Progenitor cell of endocrine pancreas (in vitro differentiated cells): ENCODE data around the gene TEK. TPM values are rescaled to one million over a fixed set of nuclear protein-coding genes. Genes with fewer than 3 reads are reported as not detected.

Source experiments
- DNase-seq: peaks from one replicate; pipeline ENCODE4 v3.0.0; 2021; ENCODE audit warnings: low spot score; ENCODE audit not compliant: unreplicated experiment
- H3K27ac Mint-ChIP-seq: 2 replicates; pipeline ENCODE4 v1.8.0; 2021; ENCODE audit warnings: mild to moderate bottlenecking, moderate library complexity, mixed read lengths
- H3K27me3 Mint-ChIP-seq: 2 replicates; pipeline ENCODE4 v1.8.0; 2021; ENCODE audit warnings: mixed read lengths
- H3K36me3 Mint-ChIP-seq: 2 replicates; pipeline ENCODE4 v1.8.0; 2022; ENCODE audit warnings: mixed read lengths; ENCODE audit not compliant: insufficient read depth
- H3K4me1 Mint-ChIP-seq: 2 replicates; pipeline ENCODE4 v1.8.0; 2021; ENCODE audit warnings: low read depth, mixed read lengths
- H3K4me3 Mint-ChIP-seq: 2 replicates; pipeline ENCODE4 v1.8.0; 2021; ENCODE audit warnings: low read depth, mild to moderate bottlenecking, moderate library complexity, mixed read lengths
- H3K9me3 Mint-ChIP-seq: 2 replicates; pipeline ENCODE4 v1.8.0; 2021; ENCODE audit warnings: low read depth, mixed read lengths
- total RNA-seq: library from RNA; stranded (reverse); gene quantifications from 2 replicates; pipeline ENCODE4 v1.2.1, GENCODE V29; 2021
- TF ChIP-seq, protein P1 (sequence below): fragments of 200-600 bp; sonication (generic); IDR thresholded peaks from one replicate; pipeline ENCODE4 v1.5.0; 2021; ENCODE audit warnings: antibody characterized with exemption, mild to moderate bottlenecking; ENCODE audit not compliant: unreplicated experiment

The TEK gene
- total RNA-seq, 1 donor from 2014 or later: not detected

DNA sequence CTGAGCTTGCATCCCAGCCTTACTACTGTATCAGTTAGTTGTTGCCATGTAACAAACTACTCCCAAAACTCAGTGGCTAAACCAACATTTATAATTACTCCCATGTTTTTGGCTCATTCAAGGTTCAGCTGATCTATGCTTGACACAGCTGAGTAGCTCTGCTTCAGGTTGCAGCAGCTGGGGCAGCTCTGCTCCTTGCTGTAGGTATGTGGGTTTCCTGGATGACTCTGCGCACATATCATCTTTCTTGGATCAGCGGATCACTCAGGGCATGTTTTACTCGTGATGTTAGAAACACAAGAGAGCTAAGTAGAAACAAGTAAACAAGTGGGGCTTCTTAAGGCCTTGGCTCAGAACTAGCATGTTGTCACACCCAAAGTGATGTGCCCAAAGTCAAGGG is 15.1 kb downstream of the TEK start:
- TF ChIP-seq, protein P1, sequence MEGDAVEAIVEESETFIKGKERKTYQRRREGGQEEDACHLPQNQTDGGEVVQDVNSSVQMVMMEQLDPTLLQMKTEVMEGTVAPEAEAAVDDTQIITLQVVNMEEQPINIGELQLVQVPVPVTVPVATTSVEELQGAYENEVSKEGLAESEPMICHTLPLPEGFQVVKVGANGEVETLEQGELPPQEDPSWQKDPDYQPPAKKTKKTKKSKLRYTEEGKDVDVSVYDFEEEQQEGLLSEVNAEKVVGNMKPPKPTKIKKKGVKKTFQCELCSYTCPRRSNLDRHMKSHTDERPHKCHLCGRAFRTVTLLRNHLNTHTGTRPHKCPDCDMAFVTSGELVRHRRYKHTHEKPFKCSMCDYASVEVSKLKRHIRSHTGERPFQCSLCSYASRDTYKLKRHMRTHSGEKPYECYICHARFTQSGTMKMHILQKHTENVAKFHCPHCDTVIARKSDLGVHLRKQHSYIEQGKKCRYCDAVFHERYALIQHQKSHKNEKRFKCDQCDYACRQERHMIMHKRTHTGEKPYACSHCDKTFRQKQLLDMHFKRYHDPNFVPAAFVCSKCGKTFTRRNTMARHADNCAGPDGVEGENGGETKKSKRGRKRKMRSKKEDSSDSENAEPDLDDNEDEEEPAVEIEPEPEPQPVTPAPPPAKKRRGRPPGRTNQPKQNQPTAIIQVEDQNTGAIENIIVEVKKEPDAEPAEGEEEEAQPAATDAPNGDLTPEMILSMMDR: no peak
- no peaks in the 10 kb centered on the region for H3K27me3 Mint-ChIP-seq
- H3K4me1 Mint-ChIP-seq: no peaks in the 10 kb centered on the region
- H3K9me3 Mint-ChIP-seq: no peaks in the 10 kb centered on the region
- H3K27ac Mint-ChIP-seq: no peak overlapping the region
- no peaks in the 10 kb centered on the region for H3K36me3 Mint-ChIP-seq
- DNase-seq: no peak
- no peak overlapping the region for H3K4me3 Mint-ChIP-seq

DNA sequence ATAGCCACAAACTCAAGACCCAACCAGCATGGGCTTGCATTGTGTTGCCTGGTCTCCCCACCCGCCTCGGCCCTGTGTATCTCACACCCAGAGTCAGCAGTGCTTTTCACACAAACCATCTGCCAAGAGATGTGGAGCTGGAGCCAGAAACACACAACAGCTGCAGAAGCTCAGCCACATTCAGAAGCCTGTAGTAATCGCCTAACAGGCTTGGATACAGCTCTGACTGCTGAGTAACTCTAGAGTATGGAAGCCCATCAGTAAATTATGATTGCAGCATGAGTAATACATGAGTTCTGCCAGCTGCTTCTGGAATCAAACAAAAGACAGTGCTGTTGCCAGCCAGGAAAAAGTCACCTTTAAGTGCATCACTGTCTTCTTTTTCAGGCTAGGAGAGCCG is 16.0 kb downstream of the TEK start:
- H3K4me3 Mint-ChIP-seq: no peak overlapping the region
- no peaks in the 10 kb centered on the region for H3K36me3 Mint-ChIP-seq
- no peaks in the 10 kb centered on the region for H3K4me1 Mint-ChIP-seq

DNA sequence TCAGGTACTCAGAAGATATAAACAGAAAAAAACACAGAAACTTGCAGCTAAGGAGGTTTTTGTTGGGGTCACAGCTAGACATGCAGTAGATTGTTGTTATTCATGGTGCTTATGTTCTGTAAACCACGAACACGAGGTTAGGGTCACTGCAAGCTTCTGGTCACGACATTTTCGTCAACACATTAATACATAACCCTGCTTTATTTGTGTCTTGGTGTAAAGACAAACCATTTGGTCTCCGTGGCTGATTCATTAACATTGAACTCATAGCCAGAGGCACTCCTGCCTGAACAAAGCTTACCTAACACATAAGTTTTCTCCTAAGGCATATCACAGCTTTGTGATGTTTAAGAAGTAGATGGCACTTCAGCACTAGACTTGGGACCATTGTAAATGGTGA is 16.9 kb downstream of the TEK start:
- no peak for DNase-seq
- no peaks in the 10 kb centered on the region for H3K27me3 Mint-ChIP-seq
- TF ChIP-seq, protein P1: no peak
- no peaks in the 10 kb centered on the region for H3K9me3 Mint-ChIP-seq
- H3K4me1 Mint-ChIP-seq: no peaks in the 10 kb centered on the region
- no peak overlapping the region for H3K27ac Mint-ChIP-seq
- no peak overlapping the region for H3K4me3 Mint-ChIP-seq
- H3K36me3 Mint-ChIP-seq: no peaks in the 10 kb centered on the region

More for the DNA sequence above, 16.0 kb downstream of the TEK start:
- TF ChIP-seq, protein P1: no peak
- no peak for DNase-seq
- no peak overlapping the region for H3K27ac Mint-ChIP-seq
- no peaks in the 10 kb centered on the region for H3K27me3 Mint-ChIP-seq
- H3K9me3 Mint-ChIP-seq: no peaks in the 10 kb centered on the region

DNA sequence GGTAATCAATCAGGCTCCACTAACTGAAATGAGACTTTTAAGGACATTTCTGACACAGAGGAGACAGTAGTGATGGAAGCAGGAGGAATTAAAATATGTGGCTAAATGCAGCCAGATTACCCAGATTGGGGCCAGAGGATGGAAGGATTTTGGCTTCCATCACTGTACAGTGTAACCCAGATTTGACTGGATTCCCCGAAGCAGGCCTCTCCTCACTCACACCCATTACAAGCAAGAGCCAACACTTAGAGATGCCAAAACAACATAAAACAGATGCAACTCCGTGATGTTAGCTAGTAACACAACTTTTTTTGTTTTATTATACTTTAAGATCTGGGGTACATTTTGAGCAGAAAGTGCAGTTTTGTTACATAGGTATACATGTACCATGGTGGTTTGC is 17.6 kb downstream of the TEK start:
- Mint-ChIP-seq H3K4me3 (no peak overlapping the region), H3K36me3 (no peaks in the 10 kb centered on the region), H3K9me3 (no peaks in the 10 kb centered on the region), H3K4me1 (no peaks in the 10 kb centered on the region), H3K27ac (no peak overlapping the region), H3K27me3 (no peaks in the 10 kb centered on the region)
- TF ChIP-seq, protein P1: no peak
- no peak for DNase-seq

DNA sequence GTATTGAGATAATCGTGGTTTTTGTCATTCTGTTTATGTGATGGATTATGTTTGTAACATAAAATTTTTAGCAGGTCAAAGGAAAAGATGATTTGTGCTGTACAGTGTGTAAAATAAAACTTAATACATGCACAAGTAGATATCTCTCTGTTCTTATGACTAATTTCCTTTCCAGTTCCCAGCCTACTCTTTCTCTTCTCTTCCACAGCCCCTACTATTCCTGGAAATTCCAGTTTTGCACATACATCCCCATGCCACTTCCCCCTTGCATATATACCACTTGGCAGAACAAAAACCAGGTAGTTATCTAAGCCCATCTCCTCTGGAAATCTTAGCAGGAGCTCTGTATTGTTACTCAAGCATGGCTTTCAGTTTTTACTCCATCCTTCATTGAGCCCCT is 20.2 kb downstream of the TEK start:
- H3K4me3 Mint-ChIP-seq: no peak overlapping the region
- H3K4me1 Mint-ChIP-seq: no peaks in the 10 kb centered on the region
- H3K27ac Mint-ChIP-seq: no peak overlapping the region
- TF ChIP-seq, protein P1: no peak
- no peaks in the 10 kb centered on the region for H3K27me3 Mint-ChIP-seq
- no peaks in the 10 kb centered on the region for H3K9me3 Mint-ChIP-seq
- no peaks in the 10 kb centered on the region for H3K36me3 Mint-ChIP-seq
- no peak for DNase-seq
